DND-41 (cell line): Measurements from ENCODE around the gene MYH11.

Source experiments
- EZH2 ChIP-seq: IDR thresholded peaks from 3 replicates; pipeline ENCODE4 v1.6.1; 2012; ENCODE audit warnings: borderline replicate concordance, low read depth, mild to moderate bottlenecking, moderate library complexity, low read length, inconsistent platforms; ENCODE audit not compliant: severe bottlenecking
- TF ChIP-seq, protein P1 (sequence below): IDR thresholded peaks from 2 replicates; pipeline ENCODE4 v1.5.1; 2012; ENCODE audit warnings: borderline replicate concordance, low read length, moderate library complexity, mild to moderate bottlenecking; ENCODE audit not compliant: poor library complexity, severe bottlenecking; ENCODE audit errors: extremely low read depth

DNA sequence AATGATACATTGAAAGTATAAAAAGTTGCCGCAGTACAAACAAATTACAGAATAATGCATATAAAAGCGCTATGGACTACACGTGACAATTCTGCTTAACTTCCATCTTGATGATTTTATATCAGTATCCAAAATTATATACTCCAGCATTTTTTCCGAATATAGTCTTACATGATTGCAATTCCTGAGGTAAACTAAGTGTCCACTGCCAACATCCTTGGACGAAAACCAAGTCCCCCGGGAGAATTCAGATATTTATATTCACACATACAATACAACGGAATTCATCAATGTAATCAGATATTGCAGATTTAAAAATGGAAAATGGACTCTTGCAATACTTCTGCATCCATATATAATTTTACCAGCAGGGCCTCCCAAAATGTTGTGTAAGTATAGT, 8.9 kb upstream of the MYH11 start:
- TF ChIP-seq, protein P1, sequence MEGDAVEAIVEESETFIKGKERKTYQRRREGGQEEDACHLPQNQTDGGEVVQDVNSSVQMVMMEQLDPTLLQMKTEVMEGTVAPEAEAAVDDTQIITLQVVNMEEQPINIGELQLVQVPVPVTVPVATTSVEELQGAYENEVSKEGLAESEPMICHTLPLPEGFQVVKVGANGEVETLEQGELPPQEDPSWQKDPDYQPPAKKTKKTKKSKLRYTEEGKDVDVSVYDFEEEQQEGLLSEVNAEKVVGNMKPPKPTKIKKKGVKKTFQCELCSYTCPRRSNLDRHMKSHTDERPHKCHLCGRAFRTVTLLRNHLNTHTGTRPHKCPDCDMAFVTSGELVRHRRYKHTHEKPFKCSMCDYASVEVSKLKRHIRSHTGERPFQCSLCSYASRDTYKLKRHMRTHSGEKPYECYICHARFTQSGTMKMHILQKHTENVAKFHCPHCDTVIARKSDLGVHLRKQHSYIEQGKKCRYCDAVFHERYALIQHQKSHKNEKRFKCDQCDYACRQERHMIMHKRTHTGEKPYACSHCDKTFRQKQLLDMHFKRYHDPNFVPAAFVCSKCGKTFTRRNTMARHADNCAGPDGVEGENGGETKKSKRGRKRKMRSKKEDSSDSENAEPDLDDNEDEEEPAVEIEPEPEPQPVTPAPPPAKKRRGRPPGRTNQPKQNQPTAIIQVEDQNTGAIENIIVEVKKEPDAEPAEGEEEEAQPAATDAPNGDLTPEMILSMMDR: no peak
- TF ChIP-seq EZH2: no peak
